Fibroblast of lung (primary cell): ENCODE measurements around the gene DYNLT3.

Experiments
- EZH2 ChIP-seq: IDR thresholded peaks from 2 replicates; pipeline ENCODE4 v1.5.1; 2012; ENCODE audit warnings: low read length, control low read depth, mild to moderate bottlenecking; ENCODE audit errors: missing control alignments
- TF ChIP-seq, protein P1 (sequence below), 2 donors: IDR thresholded peaks in 1 of 2; conservative IDR thresholded peaks in 1 of 2; 1 replicate in 1 of 2; 2 replicates in 1 of 2; pipeline ENCODE4 v1.5.1; 2011 to 2012; ENCODE audit warnings: low read length in 2 of 2, control low read depth in 1 of 2, inconsistent platforms in 1 of 2, low read depth in 1 of 2, mild to moderate bottlenecking in 1 of 2

DNA sequence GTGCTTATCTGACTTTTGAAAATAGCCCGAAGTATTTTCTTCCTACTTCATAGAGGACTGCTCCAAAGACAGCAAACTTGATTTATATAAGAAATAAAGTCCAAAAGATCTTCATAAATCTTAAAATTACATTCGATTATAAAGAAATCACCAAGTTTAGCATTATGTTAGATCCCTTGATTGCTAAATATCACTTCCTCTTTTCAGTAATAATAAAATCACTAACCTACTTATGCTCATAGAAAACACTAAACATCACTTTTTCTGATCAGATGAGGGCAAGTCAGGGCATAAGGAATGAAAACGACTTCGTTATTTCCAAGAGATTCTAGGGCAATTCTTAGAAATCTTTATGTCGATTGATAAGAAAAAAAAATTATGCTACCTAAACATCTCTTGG, 32.0 kb downstream of the DYNLT3 start:
- TF ChIP-seq, protein P1, sequence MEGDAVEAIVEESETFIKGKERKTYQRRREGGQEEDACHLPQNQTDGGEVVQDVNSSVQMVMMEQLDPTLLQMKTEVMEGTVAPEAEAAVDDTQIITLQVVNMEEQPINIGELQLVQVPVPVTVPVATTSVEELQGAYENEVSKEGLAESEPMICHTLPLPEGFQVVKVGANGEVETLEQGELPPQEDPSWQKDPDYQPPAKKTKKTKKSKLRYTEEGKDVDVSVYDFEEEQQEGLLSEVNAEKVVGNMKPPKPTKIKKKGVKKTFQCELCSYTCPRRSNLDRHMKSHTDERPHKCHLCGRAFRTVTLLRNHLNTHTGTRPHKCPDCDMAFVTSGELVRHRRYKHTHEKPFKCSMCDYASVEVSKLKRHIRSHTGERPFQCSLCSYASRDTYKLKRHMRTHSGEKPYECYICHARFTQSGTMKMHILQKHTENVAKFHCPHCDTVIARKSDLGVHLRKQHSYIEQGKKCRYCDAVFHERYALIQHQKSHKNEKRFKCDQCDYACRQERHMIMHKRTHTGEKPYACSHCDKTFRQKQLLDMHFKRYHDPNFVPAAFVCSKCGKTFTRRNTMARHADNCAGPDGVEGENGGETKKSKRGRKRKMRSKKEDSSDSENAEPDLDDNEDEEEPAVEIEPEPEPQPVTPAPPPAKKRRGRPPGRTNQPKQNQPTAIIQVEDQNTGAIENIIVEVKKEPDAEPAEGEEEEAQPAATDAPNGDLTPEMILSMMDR (conservative IDR thresholded peaks at IDR 0.05 in 1 of 2, IDR thresholded peaks at IDR 0.05 in 1 of 2; ENCODE audit: low read depth in 1 of 2, low read length in 2 of 2): no peak
- no peak for TF ChIP-seq EZH2
